Measurements from ENCODE around the gene NAGK. TPM values are rescaled to one million over a fixed set of nuclear protein-coding genes. Genes with fewer than 3 reads are reported as not detected.

Gene NAGK
- total and polyA plus RNA-seq, 2 donors (not counting 1 experiment from before 2014, with no cell fraction given), result 221 to 230 TPM

DNA sequence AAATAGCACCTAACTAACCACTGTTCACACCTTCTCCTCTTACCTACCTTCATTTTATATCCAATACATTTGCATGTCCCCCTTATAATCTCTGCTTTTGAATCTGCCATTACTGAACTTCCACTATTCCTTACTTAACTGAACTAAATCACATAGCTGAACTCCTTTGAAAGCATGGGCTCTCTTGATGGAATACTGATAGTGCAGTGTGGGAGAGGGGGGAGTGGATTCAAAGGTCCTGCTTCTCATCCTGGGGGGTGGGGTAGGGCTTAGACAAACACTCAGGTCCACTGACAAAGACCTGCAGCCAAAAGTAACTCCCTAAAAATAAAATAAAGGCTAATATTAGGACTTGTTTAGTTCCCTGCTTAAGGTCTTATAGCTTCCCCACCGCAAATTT lies 53.0 kb downstream of the NAGK start:
- Histone ChIP-seq H2AFZ (ENCODE audit: insufficient read depth, low read depth, low read length, poor library complexity, severe bottlenecking) (no peak overlapping the region), H3K9ac (ENCODE audit: low read length) (no peak overlapping the region), H3K4me1 (ENCODE audit: control insufficient read depth in 2 of 2, insufficient read depth in 2 of 2, low read length in 2 of 2) (no peaks in the 10 kb centered on the region), H3K4me2 (replicated peaks; ENCODE audit: low read depth, low read length, poor library complexity, severe bottlenecking) (no peak overlapping the region), H4K20me1 (ENCODE audit: control insufficient read depth, insufficient read depth, low read length, poor library complexity, severe bottlenecking) (no peaks in the 10 kb centered on the region), H3K27me3 (replicated peaks in 1 of 4; ENCODE audit: control extremely low read depth in 1 of 4, control insufficient read depth in 3 of 4, insufficient read depth in 4 of 4, low read length in 3 of 4) (no peaks in the 10 kb centered on the region), H3K4me3 (ENCODE audit: control extremely low read depth in 1 of 5, extremely low read depth in 1 of 5, insufficient read depth in 1 of 5, low read depth in 2 of 5, low read length in 4 of 5) (no peak overlapping the region), H3K36me3 (replicated peaks in 1 of 2; ENCODE audit: control extremely low read depth in 1 of 2, control insufficient read depth in 1 of 2, extremely low read depth in 1 of 2, insufficient read depth in 2 of 2, low read length in 1 of 2) (peaks cover 9 to 30% of the 10 kb centered on the region in 2 experiments), H3K9me3 (ENCODE audit: control extremely low read depth in 1 of 3, control insufficient read depth in 2 of 3, insufficient read depth in 1 of 3, low read length in 2 of 3) (no peaks in the 10 kb centered on the region), H3K27ac (ENCODE audit: low read length in 2 of 2) (no peak overlapping the region), H3K79me2 (ENCODE audit: control insufficient read depth, insufficient read depth, low read length) (peaks cover 4% of the 10 kb centered on the region)
- DNase-seq (no peak), ATAC-seq (ENCODE audit: low read depth) (no peak)
- Mint-ChIP-seq H3K9me3 (ENCODE audit: insufficient read depth) (no peaks in the 10 kb centered on the region), H3K27me3 (no peaks in the 10 kb centered on the region), H3K4me3 (no peak overlapping the region), H3K4me1 (no peaks in the 10 kb centered on the region), H3K27ac (no peak overlapping the region)
- no peak for TF ChIP-seq EZH2 (IDR thresholded peaks at IDR 0.05; ENCODE audit: borderline replicate concordance, insufficient read depth, low read depth, low read length, poor library complexity, severe bottlenecking)
- TF ChIP-seq CTCF (IDR thresholded peaks at IDR 0.05), result no peak
- POLR2A ChIA-PET, result no interaction called here
- CTCF ChIA-PET, result interaction anchor here (0.9 kb wide), 1 partner anchor 35 kb away, joined by 3 read pairs; no protein-coding TSS in a partner anchor
- intact Hi-C loops (cut with micrococcal nuclease), result no loop called here
- no CpG with 5 or more reads among the region's 1 CpG for WGBS (ENCODE audit: insufficient coverage)

DNA sequence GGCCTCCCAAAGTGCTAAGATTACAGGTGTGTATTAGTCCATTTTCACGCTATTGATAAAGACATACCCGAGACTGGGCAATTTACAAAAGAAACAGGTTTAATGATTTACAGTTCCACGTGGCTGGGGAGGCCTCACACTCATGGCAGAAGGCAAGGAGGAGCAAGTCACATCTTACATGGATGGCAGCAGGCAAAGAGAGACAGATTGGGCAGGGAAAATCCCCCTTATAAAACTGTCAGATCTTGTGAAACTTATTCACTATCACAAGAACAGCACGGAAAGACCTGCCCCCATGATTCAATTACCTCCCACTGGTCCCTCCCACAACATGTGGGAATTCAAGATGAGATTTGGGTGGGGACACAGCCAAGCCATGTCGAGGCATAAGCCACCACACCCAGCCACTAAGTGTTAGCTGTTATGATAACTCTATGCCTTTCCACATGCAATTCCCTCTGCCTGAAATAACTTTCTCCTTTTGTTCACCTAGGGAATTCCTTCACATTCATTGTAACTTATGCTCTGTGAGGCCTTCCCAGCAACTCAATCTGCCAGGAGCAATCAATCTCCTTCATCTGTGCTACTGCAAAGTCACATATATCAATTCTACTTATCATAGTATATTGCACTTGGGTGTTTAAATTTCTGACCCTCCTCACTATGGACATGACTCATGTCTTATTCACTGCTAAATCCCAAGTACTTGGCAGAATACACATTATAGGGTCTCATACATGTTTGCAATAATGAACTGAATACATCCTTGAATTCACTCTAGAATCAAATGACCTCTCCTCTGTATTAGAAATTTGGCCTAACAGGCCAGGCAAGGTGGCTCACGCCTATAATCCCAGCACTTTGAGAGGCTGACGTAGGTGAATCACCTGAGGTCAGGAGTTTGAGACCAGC lies 54.2 kb downstream of the NAGK start:
- ATAC-seq (ENCODE audit: low read depth) (no peak), DNase-seq (no peak)
- no peak overlapping the region for H3K27ac ChIP-seq (ENCODE audit: low read length in 2 of 2)
- no peak overlapping the region for H2AFZ ChIP-seq (ENCODE audit: insufficient read depth, low read depth, low read length, poor library complexity, severe bottlenecking)
- peaks cover 4% of the 10 kb centered on the region for H3K79me2 ChIP-seq (ENCODE audit: control insufficient read depth, insufficient read depth, low read length)
- no peaks in the 10 kb centered on the region for H4K20me1 ChIP-seq (ENCODE audit: control insufficient read depth, insufficient read depth, low read length, poor library complexity, severe bottlenecking)
- Mint-ChIP-seq H3K27ac (no peak overlapping the region), H3K9me3 (ENCODE audit: insufficient read depth) (no peaks in the 10 kb centered on the region), H3K27me3 (no peaks in the 10 kb centered on the region), H3K4me1 (peaks cover 2% of the 10 kb centered on the region), H3K4me3 (no peak overlapping the region)
- peaks cover 7 to 30% of the 10 kb centered on the region in 2 experiments for H3K36me3 ChIP-seq (replicated peaks in 1 of 2; ENCODE audit: control extremely low read depth in 1 of 2, control insufficient read depth in 1 of 2, extremely low read depth in 1 of 2, insufficient read depth in 2 of 2, low read length in 1 of 2)
- no peaks in the 10 kb centered on the region for H3K9me3 ChIP-seq (ENCODE audit: control extremely low read depth in 1 of 3, control insufficient read depth in 2 of 3, insufficient read depth in 1 of 3, low read length in 2 of 3)
- no peak overlapping the region for H3K4me3 ChIP-seq (ENCODE audit: control extremely low read depth in 1 of 5, extremely low read depth in 1 of 5, insufficient read depth in 1 of 5, low read depth in 2 of 5, low read length in 4 of 5)
- no peak overlapping the region for H3K9ac ChIP-seq (ENCODE audit: low read length)
- H3K4me2 ChIP-seq (replicated peaks; ENCODE audit: low read depth, low read length, poor library complexity, severe bottlenecking), result no peak overlapping the region
- CTCF ChIA-PET, result interaction anchor here (0.9 kb wide), 1 partner anchor 22 kb away, joined by 3 read pairs; no protein-coding TSS in a partner anchor
- no peaks in the 10 kb centered on the region for H3K27me3 ChIP-seq (replicated peaks in 1 of 4; ENCODE audit: control extremely low read depth in 1 of 4, control insufficient read depth in 3 of 4, insufficient read depth in 4 of 4, low read length in 3 of 4)
- POLR2A ChIA-PET, result interaction anchor here (0.6 kb wide), 1 partner anchor 1029 kb away, joined by 4 read pairs; no protein-coding TSS in a partner anchor
- TF ChIP-seq EZH2 (IDR thresholded peaks at IDR 0.05; ENCODE audit: borderline replicate concordance, insufficient read depth, low read depth, low read length, poor library complexity, severe bottlenecking) (no peak), CTCF (IDR thresholded peaks at IDR 0.05) (no peak)
- intact Hi-C loops (cut with micrococcal nuclease), result no loop called here
- 96% methylated on average over 6 of the region's 7 CpGs for WGBS (ENCODE audit: insufficient coverage)
- H3K4me1 ChIP-seq (ENCODE audit: control insufficient read depth in 2 of 2, insufficient read depth in 2 of 2, low read length in 2 of 2), result no peaks in the 10 kb centered on the region
